ENCODE data around the gene RRAGB.
"Not testable (repeated sequence)": the region's sequence is repeated elsewhere in the genome, so short reads cannot be mapped to it uniquely, and the experiment has no call there.

DNA sequence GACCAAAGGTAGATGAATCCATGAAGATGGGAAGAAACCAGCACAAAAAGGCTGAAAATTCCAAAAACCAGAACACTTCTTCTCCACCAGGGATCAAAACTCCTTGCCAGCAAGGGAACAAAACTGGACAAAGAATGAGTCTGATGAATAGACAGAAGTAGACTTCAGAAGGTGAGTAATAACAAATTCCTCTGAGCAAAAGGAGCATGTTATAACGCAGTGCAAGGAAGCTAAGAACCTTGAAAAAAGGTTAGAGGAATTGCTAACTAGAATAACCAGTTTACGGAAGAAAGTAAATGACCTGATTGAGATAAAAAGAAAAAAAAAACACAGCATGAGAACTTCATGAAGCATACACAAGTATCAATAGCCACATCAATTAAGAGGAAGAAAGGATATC is 14.1 kb upstream of the RRAGB start:
- TF ChIP-seq, protein P1, sequence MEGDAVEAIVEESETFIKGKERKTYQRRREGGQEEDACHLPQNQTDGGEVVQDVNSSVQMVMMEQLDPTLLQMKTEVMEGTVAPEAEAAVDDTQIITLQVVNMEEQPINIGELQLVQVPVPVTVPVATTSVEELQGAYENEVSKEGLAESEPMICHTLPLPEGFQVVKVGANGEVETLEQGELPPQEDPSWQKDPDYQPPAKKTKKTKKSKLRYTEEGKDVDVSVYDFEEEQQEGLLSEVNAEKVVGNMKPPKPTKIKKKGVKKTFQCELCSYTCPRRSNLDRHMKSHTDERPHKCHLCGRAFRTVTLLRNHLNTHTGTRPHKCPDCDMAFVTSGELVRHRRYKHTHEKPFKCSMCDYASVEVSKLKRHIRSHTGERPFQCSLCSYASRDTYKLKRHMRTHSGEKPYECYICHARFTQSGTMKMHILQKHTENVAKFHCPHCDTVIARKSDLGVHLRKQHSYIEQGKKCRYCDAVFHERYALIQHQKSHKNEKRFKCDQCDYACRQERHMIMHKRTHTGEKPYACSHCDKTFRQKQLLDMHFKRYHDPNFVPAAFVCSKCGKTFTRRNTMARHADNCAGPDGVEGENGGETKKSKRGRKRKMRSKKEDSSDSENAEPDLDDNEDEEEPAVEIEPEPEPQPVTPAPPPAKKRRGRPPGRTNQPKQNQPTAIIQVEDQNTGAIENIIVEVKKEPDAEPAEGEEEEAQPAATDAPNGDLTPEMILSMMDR (IDR thresholded peaks at IDR 0.05): not testable (repeated sequence)
- not testable (repeated sequence) for TF ChIP-seq POLR2A (IDR thresholded peaks at IDR 0.05)

All from transverse colon (tissue), 3 donors.